MCF 10A (cell line): ENCODE results near the gene PIN4. TPM values are rescaled to one million over a fixed set of nuclear protein-coding genes. Genes with fewer than 3 reads are reported as not detected.

Source experiments
- BruUV-seq: library from RNA; stranded (reverse); fragments of 400-500 nt; replicated peaks from 2 replicates; lab custom pipeline; 2021; lab: Mats Ljungman, UMichigan
- CTCF ChIA-PET: fragments of 300-600 bp; sonication (Branson Sonifier 250); formaldehyde crosslinking; extraction: SDS; loops from one replicate; lab custom pipeline; 2021; ENCODE audit warnings: antibody characterized with exemption, inconsistent platforms; lab: Yijun Ruan, JAX
- POLR2A ChIA-PET: fragments of 300-600, 350-650 bp; sonication (Branson Sonifier 250); formaldehyde crosslinking; extraction: SDS; loops from one replicate; lab custom pipeline; 2020; ENCODE audit warnings: antibody characterized with exemption, inconsistent platforms; lab: Yijun Ruan, JAX
- DNase-seq: peaks from one replicate; pipeline ENCODE4 v3.0.0-alpha.2; 2018; ENCODE audit not compliant: unreplicated experiment
- H3K27ac Mint-ChIP-seq: one replicate; pipeline ENCODE4 v1.8.0; 2022; ENCODE audit warnings: mild to moderate bottlenecking, low read depth, mixed read lengths; ENCODE audit not compliant: unreplicated experiment
- H3K27me3 Mint-ChIP-seq: one replicate; pipeline ENCODE4 v1.8.0; 2022; ENCODE audit warnings: mixed read lengths; ENCODE audit not compliant: insufficient read depth, unreplicated experiment
- H3K36me3 Mint-ChIP-seq: one replicate; pipeline ENCODE4 v1.8.0; 2022; ENCODE audit warnings: mild to moderate bottlenecking, moderate library complexity, mixed read lengths; ENCODE audit not compliant: insufficient read depth, unreplicated experiment
- H3K4me1 Mint-ChIP-seq: one replicate; pipeline ENCODE4 v1.8.0; 2022; ENCODE audit warnings: mixed read lengths; ENCODE audit not compliant: insufficient read depth, unreplicated experiment
- H3K4me3 Mint-ChIP-seq: one replicate; pipeline ENCODE4 v1.8.0; 2022; ENCODE audit warnings: mild to moderate bottlenecking, moderate library complexity, mixed read lengths; ENCODE audit not compliant: unreplicated experiment
- H3K9me3 Mint-ChIP-seq: one replicate; pipeline ENCODE4 v1.8.0; 2022; ENCODE audit warnings: mixed read lengths; ENCODE audit not compliant: unreplicated experiment
- intact Hi-C: fragments of 100-400 bp; cut with micrococcal nuclease; formaldehyde crosslinking; loops from 2 replicates; pipeline ENCODE4 v1.14.1; 2022
- total RNA-seq: library from RNA; stranded (reverse); gene quantifications from 2 replicates; pipeline ENCODE4 v1.2.3, GENCODE V29; 2022
- TF ChIP-seq, protein P1 (sequence below): fragments of 200-600 bp; IDR thresholded peaks from one replicate; pipeline ENCODE4 v1.8.0; 2022; ENCODE audit warnings: antibody characterized with exemption, mild to moderate bottlenecking; ENCODE audit not compliant: unreplicated experiment

The PIN4 gene
- total RNA-seq, 1 experiment from 2014 or later = 7.6 TPM

DNA sequence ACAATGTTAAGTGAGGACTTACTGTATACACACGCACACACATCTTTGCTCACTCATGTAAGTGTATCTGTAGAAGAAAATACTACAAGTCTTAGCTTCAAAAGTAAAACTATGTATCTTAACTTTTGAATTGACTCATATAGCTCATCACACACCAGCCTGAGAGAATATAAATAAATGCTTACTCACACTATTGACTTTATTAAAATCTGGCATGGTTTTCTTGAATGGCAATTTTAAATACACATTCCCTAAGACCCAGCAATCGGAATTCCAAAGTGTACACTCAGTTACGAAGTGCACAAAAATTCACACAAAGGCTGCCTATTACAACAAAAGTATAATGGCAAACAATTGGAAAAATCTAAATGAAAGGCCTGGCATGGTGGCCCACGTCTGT lies 55.3 kb downstream of the PIN4 start:
- DNase-seq = no peak
- H3K27me3 Mint-ChIP-seq = peaks cover 61% of the 10 kb centered on the region
- intact Hi-C loops = no loop called here
- no TSS peak for BruUV-seq
- TF ChIP-seq, protein P1, sequence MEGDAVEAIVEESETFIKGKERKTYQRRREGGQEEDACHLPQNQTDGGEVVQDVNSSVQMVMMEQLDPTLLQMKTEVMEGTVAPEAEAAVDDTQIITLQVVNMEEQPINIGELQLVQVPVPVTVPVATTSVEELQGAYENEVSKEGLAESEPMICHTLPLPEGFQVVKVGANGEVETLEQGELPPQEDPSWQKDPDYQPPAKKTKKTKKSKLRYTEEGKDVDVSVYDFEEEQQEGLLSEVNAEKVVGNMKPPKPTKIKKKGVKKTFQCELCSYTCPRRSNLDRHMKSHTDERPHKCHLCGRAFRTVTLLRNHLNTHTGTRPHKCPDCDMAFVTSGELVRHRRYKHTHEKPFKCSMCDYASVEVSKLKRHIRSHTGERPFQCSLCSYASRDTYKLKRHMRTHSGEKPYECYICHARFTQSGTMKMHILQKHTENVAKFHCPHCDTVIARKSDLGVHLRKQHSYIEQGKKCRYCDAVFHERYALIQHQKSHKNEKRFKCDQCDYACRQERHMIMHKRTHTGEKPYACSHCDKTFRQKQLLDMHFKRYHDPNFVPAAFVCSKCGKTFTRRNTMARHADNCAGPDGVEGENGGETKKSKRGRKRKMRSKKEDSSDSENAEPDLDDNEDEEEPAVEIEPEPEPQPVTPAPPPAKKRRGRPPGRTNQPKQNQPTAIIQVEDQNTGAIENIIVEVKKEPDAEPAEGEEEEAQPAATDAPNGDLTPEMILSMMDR = no peak
- ChIA-PET CTCF (interaction anchor here (1.3 to 4.8 kb wide), 2 partner anchors 9 to 40 kb away, joined by 3 to 18 read pairs; partner anchors contain the start of gene RPS4X), POLR2A (no interaction called here)
- no peak overlapping the region for H3K4me3 Mint-ChIP-seq
- H3K9me3 Mint-ChIP-seq = no peaks in the 10 kb centered on the region
- peaks cover 15% of the 10 kb centered on the region for H3K36me3 Mint-ChIP-seq
- no peak overlapping the region for H3K27ac Mint-ChIP-seq
- H3K4me1 Mint-ChIP-seq = peaks cover 12% of the 10 kb centered on the region

DNA sequence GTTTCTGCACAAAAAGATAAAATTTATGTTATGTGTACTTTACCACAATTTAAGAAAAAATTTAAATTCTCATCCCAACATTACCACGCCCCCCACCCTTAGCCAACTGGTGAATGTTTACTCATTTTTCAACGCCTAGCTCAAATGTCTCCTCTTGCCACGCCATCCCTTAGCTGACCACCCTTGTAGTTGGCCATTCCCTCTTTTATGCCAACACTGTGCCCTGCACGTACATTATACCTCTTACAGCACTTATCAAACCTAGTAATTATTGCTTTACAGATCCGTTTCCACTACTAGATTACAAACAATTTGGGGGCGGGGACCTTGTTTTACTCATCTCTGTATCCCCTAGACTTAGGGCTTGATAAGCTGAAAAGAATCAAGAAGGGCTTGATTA lies 56.6 kb downstream of the PIN4 start:
- Mint-ChIP-seq H3K9me3 (no peaks in the 10 kb centered on the region), H3K4me3 (peak overlapping the region; percentile 68), H3K27ac (no peak overlapping the region), H3K36me3 (peaks cover 7% of the 10 kb centered on the region), H3K4me1 (peaks cover 12% of the 10 kb centered on the region), H3K27me3 (peaks cover 59% of the 10 kb centered on the region)
- DNase-seq = no peak
- intact Hi-C loops = no loop called here
- POLR2A ChIA-PET = interaction anchor here (0.7 to 1.1 kb wide), 6 partner anchors 12 to 65 kb away, joined by 3 to 6 read pairs (median 5); partner anchors contain the start of gene RPS4X
- TF ChIP-seq, protein P1 = no peak
- no TSS peak for BruUV-seq
- CTCF ChIA-PET = interaction anchor here (4.8 kb wide), 1 partner anchor 8 kb away, joined by 18 read pairs; no protein-coding TSS in a partner anchor

DNA sequence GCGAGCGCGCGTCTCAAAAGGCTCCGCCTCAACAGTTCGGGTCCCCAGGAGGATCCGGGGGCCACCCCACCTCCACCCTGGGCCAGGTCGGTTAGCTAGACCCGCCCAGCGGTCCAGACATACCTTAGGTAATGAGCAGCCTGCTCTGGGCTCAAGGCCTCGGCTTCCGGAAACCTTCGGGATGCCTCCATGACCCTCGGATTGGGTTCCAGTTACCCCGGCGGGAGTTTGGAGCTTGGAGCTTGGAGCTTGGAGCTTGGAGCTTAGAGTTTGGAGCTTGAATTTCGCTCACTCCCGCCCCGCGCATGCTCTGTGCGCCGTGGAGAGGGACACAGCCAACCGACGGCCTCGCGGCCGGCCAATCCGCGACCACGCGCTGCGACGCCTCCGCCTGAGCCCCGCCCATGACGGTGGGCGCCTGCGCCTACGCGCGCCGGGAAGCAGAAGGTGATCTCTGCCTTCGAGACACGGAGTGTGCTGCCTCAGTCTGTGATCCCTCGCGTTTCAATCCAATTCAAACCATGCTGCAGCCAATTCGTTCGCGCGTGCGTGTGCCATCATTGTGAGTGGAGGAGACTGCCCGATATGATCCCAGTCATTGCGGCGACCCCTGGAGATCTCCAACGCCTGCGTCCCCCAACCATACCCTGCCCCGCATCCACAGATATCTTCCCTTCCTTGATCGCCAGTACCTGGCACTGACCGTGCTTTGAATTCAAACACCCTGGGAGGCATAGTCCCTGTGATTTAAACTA lies 57.3 kb downstream of the PIN4 start, which contains the start of gene ERCC6L:
ERCC6L (minus strand) TSS at position 307 of the 755 bp plus-strand sequence; CDS start at position 191, 116 bp downstream.
- intact Hi-C loops = no loop called here
- ChIA-PET CTCF (interaction anchor here (4.8 kb wide), 1 partner anchor 7 kb away, joined by 18 read pairs; no protein-coding TSS in a partner anchor), POLR2A (interaction anchor here (0.8 to 1.1 kb wide), 5 partner anchors 12 to 41 kb away, joined by 3 to 6 read pairs (median 5); partner anchors contain the start of gene RPS4X)
- Mint-ChIP-seq H3K4me1 (peaks cover 12% of the 10 kb centered on the region), H3K27me3 (peaks cover 56% of the 10 kb centered on the region), H3K4me3 (peak within 1 kb of the TSS; percentile 68), H3K9me3 (no peaks in the 10 kb centered on the region), H3K27ac (no peak within 1 kb of the TSS), H3K36me3 (peaks cover 7% of the 10 kb centered on the region)
- BruUV-seq = no TSS peak
- TF ChIP-seq, protein P1 = no peak
- DNase-seq = peak; percentile 82

DNA sequence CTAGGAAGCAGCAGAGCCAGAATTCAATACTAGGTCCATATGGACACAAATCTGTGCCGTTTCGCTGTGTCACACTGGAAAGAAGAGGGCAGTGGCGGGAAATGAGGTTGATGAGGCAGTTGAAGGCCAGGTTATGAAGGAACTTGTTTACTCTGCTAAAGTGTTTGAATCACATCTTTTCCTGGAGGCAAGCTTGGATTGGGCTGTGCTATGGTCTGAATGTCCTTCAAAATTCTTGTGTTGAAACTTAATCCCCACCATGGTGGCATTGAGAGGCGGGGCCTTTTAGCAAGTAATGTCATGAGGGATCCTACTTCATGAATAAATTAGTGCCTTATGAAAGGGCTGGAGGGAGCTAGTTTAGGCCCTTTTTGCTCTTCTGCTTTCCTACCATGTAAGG lies 59.4 kb downstream of the PIN4 start:
- Mint-ChIP-seq H3K4me3 (no peak overlapping the region), H3K4me1 (peaks cover 7% of the 10 kb centered on the region), H3K27me3 (peaks cover 48% of the 10 kb centered on the region), H3K9me3 (no peaks in the 10 kb centered on the region), H3K36me3 (peaks cover 7% of the 10 kb centered on the region), H3K27ac (no peak overlapping the region)
- TF ChIP-seq, protein P1 = no peak
- ChIA-PET POLR2A (no interaction called here), CTCF (interaction anchor here (0.6 to 1.5 kb wide), 3 partner anchors 36 to 331 kb away, joined by 3 read pairs; partner anchors contain the start of gene RPS4X)
- no TSS peak for BruUV-seq
- no peak for DNase-seq
- intact Hi-C loops = no loop called here
